ENCODE results near the gene FUT8. TPM values are rescaled to one million over a fixed set of nuclear protein-coding genes. Genes with fewer than 3 reads are reported as not detected.

The FUT8 gene
- total and polyA plus RNA-seq, 4 donors: 1.1 to 14.1 (median 4.0) TPM

- no peaks in the 10 kb centered on the region for H3K27me3 ChIP-seq (ENCODE audit: control insufficient read depth in 4 of 4, insufficient read depth in 4 of 4, low read length in 3 of 4)
- TF ChIP-seq HNF4G (IDR thresholded peaks at IDR 0.05) (no peak), RAD21 (IDR thresholded peaks at IDR 0.05) (no peak), ZBTB33 (IDR thresholded peaks at IDR 0.05) (no peak), NR2F2 (IDR thresholded peaks at IDR 0.05) (no peak), FOXA1 (IDR thresholded peaks at IDR 0.05) (no peak), EGR1 (IDR thresholded peaks at IDR 0.05; ENCODE audit: low read depth in 2 of 2) (no peak), SP1 (IDR thresholded peaks at IDR 0.05) (no peak), GABPA (IDR thresholded peaks at IDR 0.05 in 1 of 2, conservative IDR thresholded peaks at IDR 0.05 in 1 of 2) (no peak), MAX (IDR thresholded peaks at IDR 0.05) (no peak), YY1 (IDR thresholded peaks at IDR 0.05) (no peak), HNF4A (conservative IDR thresholded peaks at IDR 0.05) (no peak), FOXA2 (IDR thresholded peaks at IDR 0.05) (no peak), JUND (IDR thresholded peaks at IDR 0.05) (no peak)
- no peak for DNase-seq (ENCODE audit: low spot score)
- H3K4me3 ChIP-seq (ENCODE audit: low read depth in 1 of 3, low read length in 3 of 3): no peak overlapping the region
- no peaks in the 10 kb centered on the region for H3K4me1 ChIP-seq (ENCODE audit: control insufficient read depth in 4 of 4, insufficient read depth in 4 of 4, low read length in 3 of 4)
- H3K9me3 ChIP-seq (ENCODE audit: control insufficient read depth in 4 of 4, low read length in 3 of 4): no peaks in the 10 kb centered on the region
- H3K36me3 ChIP-seq (ENCODE audit: control insufficient read depth in 4 of 4, insufficient read depth in 3 of 4, low read depth in 1 of 4, low read length in 3 of 4): no peaks in the 10 kb centered on the region
- no peak overlapping the region for H3K9ac ChIP-seq (ENCODE audit: low read depth in 1 of 2, low read length in 2 of 2)
- H3K27ac ChIP-seq (ENCODE audit: low read depth in 1 of 2, low read length in 2 of 2): no peak overlapping the region
Measured at GRCh38 chr14:65517635-65518542, 105.4 kb downstream of the FUT8 start.

GRCh38 chr14:65528069-65528468 lies 115.5 kb downstream of the FUT8 start:
- Histone ChIP-seq H3K4me3 (ENCODE audit: low read depth in 1 of 3, low read length in 3 of 3) (peak overlapping the region in 1 of 3 donors; percentile 37), H3K36me3 (ENCODE audit: control insufficient read depth in 4 of 4, insufficient read depth in 3 of 4, low read depth in 1 of 4, low read length in 3 of 4) (no peaks in the 10 kb centered on the region), H3K9me3 (ENCODE audit: control insufficient read depth in 4 of 4, low read length in 3 of 4) (peaks cover 0 to 4% (median 3%) of the 10 kb centered on the region in 4 donors), H3K4me1 (ENCODE audit: control insufficient read depth in 4 of 4, insufficient read depth in 4 of 4, low read length in 3 of 4) (no peaks in the 10 kb centered on the region), H3K9ac (ENCODE audit: low read depth in 1 of 2, low read length in 2 of 2) (no peak overlapping the region), H3K27ac (ENCODE audit: low read depth in 1 of 2, low read length in 2 of 2) (no peak overlapping the region), H3K27me3 (ENCODE audit: control insufficient read depth in 4 of 4, insufficient read depth in 4 of 4, low read length in 3 of 4) (no peaks in the 10 kb centered on the region)
- WGBS: 90% methylated on average over 11 of the region's 11 CpGs
- DNase-seq (ENCODE audit: low spot score): no peak
- no peak for TF ChIP-seq ZBTB33 (IDR thresholded peaks at IDR 0.05)
- no peak for TF ChIP-seq NR2F2 (IDR thresholded peaks at IDR 0.05)
- no peak for TF ChIP-seq SP1 (IDR thresholded peaks at IDR 0.05)
- TF ChIP-seq CTCF (IDR thresholded peaks at IDR 0.05; ENCODE audit: low read depth, low read length, missing input control): no peak
- no peak for TF ChIP-seq GABPA (IDR thresholded peaks at IDR 0.05 in 1 of 2, conservative IDR thresholded peaks at IDR 0.05 in 1 of 2)
- no peak for TF ChIP-seq JUND (IDR thresholded peaks at IDR 0.05)
- TF ChIP-seq REST (IDR thresholded peaks at IDR 0.05): no peak
- no peak for TF ChIP-seq TAF1 (conservative IDR thresholded peaks at IDR 0.05)
- no peak for TF ChIP-seq RAD21 (IDR thresholded peaks at IDR 0.05)
- TF ChIP-seq EGR1 (IDR thresholded peaks at IDR 0.05; ENCODE audit: low read depth in 2 of 2): no peak
- no peak for TF ChIP-seq FOXA2 (IDR thresholded peaks at IDR 0.05)
- TF ChIP-seq ATF3 (IDR thresholded peaks at IDR 0.05): no peak
- TF ChIP-seq HNF4G (IDR thresholded peaks at IDR 0.05): no peak

All from liver (tissue), 9 donors.